ENCODE data around the gene ELMOD3. TPM values are rescaled to one million over a fixed set of nuclear protein-coding genes. Genes with fewer than 3 reads are reported as not detected.

ELMOD3 gene
- total and polyA plus RNA-seq, 9 of the 15 experiments (the other 6 are each of a cell fraction or from before 2014, with no cell fraction given): 2.7 to 18.7 (median 11.6) TPM

- TF ChIP-seq E4F1 (CRISPR knock-in tag; IDR thresholded peaks at IDR 0.05; ENCODE audit: borderline replicate concordance) (no peak), KLF1 (tag; IDR thresholded peaks at IDR 0.05) (0 out of 2 replicates have a peak, but pooled peaks have one; percentile 37), NR2C2 (CRISPR knock-in tag; IDR thresholded peaks at IDR 0.05) (peak; percentile 72; the same call in 1 of the 2 replicates), NR2C2 (tag; IDR thresholded peaks at IDR 0.05) (peak; percentile 81), NFATC3 (IDR thresholded peaks at IDR 0.05) (no peak), TSHZ1 (CRISPR knock-in tag; IDR thresholded peaks at IDR 0.05) (no peak), FIP1L1 (IDR thresholded peaks at IDR 0.05; ENCODE audit: low read depth, low read length, poor library complexity, severe bottlenecking) (peak; percentile 76), ELF1 (tag; IDR thresholded peaks at IDR 0.05) (peak; percentile 91), MNT (conservative IDR thresholded peaks at IDR 0.05) (peak; percentile 52 to 63; a peak in 3 of 4 replicates), BRCA1 (IDR thresholded peaks at IDR 0.05) (no peak), BRCA1 (CRISPR knock-in tag; IDR thresholded peaks at IDR 0.05) (no peak), ZNF449 (CRISPR knock-in tag; IDR thresholded peaks at IDR 0.05) (no peak), MXI1 (IDR thresholded peaks at IDR 0.05; ENCODE audit: low read depth, low read length) (peak; percentile 60; the same call in 1 of the 2 replicates), ZNF133 (CRISPR knock-in tag; IDR thresholded peaks at IDR 0.05) (no peak), ZNF395 (CRISPR knock-in tag; IDR thresholded peaks at IDR 0.05) (no peak; the same call in 1 of the 2 replicates), POLR3G (IDR thresholded peaks at IDR 0.05; ENCODE audit: extremely low read depth, insufficient read length, insufficient replicate concordance) (no peak)
Observed at GRCh38 chr2:85327822-85328617, 26.5 kb upstream of the ELMOD3 start, which contains the start of gene TGOLN2 (continued).

Measured in K562 (cell line).